HG03460 (cell line): Measurements from ENCODE around the gene CDK11B.
"Not testable (repeated sequence)": the region's sequence is repeated elsewhere in the genome, so short reads cannot be mapped to it uniquely, and the experiment has no call there.

ENCODE experiments used
- ATAC-seq: cut with Tn5 transposase; IDR thresholded peaks from one replicate; pipeline ENCODE4 v1.9.1; 2021; ENCODE audit not compliant: unreplicated experiment

Gene CDK11B

DNA sequence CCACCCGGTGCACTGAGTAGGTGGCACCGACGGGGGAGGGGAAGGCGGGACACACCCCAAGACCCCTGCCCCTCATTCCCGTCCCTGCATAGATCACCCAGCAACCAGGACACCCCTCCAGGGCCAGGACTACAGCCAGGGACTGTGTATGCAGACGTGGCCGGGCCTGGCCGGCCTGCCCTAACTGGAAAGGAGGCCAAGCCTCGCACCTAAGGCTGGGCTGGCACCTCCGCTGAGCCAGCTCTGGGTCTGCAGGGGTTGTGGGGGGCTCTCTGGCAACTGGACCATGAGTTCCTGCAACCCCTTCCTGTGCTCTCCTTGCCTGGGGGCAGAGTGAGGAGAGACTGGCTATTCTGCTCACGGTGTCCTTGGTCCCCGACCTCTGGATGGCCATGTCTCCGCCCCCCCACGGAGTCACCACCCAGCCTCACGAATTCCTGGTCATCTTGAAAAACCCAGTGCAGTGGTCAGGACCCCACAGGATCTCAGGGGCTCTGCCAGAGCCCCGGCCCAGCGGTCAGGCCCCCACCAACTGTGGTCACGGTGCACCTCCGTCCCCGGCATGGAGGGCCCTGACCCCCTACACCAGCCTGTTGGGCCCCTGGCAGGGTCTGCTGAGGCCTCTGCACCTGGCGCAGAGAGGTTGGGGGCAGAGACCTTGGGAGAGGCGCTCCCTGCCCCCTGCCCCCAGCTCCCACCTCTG, 57.8 kb downstream of the CDK11B start:
- no peak for ATAC-seq

- no peak for ATAC-seq
These were observed 58.6 kb downstream of the CDK11B start, which contains the start of gene FNDC10 for GRCh38 chr1:1599935-1600860. FNDC10 (minus strand) TSS chr1:1600135; CDS start chr1:1600015, 120 bp downstream.

- no peak for ATAC-seq
These were observed 59.5 kb downstream of the CDK11B start for GRCh38 chr1:1599030-1599934.

DNA sequence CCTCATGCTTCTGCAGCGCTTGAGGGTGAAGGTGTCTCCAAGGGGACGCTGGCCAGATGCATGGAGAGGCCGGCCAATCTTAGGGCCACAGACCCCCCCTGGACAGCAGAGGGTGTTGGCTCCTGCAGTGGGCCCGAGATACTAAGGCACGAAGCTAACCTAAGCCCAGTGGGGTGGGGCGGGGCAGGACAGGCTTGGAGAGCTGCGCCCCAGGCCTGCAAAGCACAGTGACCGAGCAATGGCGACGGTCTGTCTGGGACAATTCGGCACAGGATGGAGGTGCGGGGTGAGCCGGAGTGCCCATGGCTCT, 60.1 kb downstream of the CDK11B start:
- no peak for ATAC-seq

DNA sequence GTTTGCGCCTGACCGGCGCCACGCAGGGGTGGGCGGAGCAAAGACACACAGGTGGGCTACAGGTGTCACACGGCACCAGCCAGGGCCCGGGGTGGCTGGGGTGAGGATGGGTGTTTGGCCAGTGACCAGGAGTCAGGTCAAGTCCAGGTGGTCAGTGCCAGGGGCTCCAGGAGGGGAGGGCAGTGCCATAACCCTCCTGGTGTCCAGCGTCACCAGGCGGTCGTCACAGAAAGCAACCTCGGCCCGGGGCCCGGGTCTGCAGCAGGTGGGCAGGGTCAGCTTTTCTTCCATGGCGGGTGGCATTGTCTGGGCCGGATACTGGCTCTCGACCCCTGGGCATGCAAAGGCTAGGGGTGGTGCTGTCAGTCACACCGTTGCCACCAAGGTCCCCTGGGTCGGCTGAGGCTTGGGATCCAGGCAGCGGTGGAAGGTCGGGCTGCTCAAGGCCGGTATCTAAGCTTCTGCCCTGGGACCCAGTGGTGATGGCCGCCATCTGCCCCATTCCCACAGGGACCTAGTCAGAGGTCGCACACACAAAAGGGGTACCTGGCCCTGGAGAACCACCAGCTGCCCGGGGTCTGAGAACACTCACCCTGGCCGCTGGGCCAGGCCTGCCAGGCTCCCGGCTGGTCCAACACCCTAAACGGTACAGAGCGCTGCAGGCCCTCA, 60.6 kb downstream of the CDK11B start:
- ATAC-seq = no peak

GRCh38 chr1:1597275-1597930, 61.4 kb downstream of the CDK11B start:
- ATAC-seq = no peak

- no peak for ATAC-seq
These were observed 62.1 kb downstream of the CDK11B start for GRCh38 chr1:1596493-1597274.

GRCh38 chr1:1595341-1595740, 63.5 kb downstream of the CDK11B start:
- not testable (repeated sequence) for ATAC-seq

DNA sequence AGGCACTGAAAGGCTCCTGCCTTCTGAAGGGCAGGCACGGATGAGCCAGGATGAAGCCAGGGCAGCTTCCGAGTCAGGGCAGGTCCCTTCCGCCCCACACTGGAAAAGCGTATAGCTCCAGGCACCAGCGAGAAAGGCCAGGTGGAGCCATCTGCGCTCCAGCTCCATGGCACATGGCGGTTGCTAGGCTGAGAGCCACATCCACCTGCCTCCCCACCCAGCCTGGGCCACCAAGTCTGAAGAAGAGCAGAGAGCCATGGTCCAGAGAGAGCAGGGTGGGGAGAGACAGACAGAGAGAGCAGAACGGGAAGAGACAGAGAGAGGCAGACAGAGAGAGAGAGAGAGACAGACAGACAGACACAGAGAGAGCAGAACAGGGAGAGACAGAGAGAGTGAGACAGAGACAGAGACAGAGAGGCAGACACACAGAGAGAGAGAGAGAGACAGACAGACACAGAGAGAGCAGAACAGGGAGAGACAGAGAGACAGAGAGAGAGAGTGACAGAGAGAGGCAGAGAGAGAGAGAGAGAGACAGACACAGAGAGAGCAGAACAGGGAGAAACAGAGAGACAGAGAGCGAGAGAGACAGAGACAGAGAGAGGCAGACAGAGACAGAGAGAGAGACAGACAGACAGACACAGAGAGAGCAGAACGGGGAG, 64.1 kb downstream of the CDK11B start:
- ATAC-seq = no peak

GRCh38 chr1:1593834-1594601, 64.8 kb downstream of the CDK11B start:
- no peak for ATAC-seq

- ATAC-seq = no peak
These were observed 67.4 kb downstream of the CDK11B start for GRCh38 chr1:1591452-1591851.
